ENCODE measurements around the gene RERGL.

- TF ChIP-seq CTCF (IDR thresholded peaks at IDR 0.05; ENCODE audit: low read length) (no peak), EZH2 (IDR thresholded peaks at IDR 0.05; ENCODE audit: borderline replicate concordance, low read length) (no peak)
Observed at GRCh38 chr12:18103624-18104023, 13.6 kb upstream of the RERGL start.

All from OCI-LY1 (cell line).